Erythroblast (primary cell): ENCODE results near the gene FAM135A.

ENCODE experiments used
- DNase-seq, 2 experiments: peaks; one replicate each; lab custom pipeline; 2025; lab: John Stamatoyannopoulos, UW
- GATA1 ChIP-seq: IDR thresholded peaks from 2 replicates; pipeline ENCODE4 v1.6.1; 2011; ENCODE audit warnings: low read depth, mild to moderate bottlenecking, control low read depth, low read length, moderate library complexity
- POLR2A ChIP-seq: IDR thresholded peaks from 2 replicates; pipeline ENCODE4 v1.6.1; 2011; ENCODE audit warnings: mild to moderate bottlenecking, low read length

The FAM135A gene

DNA sequence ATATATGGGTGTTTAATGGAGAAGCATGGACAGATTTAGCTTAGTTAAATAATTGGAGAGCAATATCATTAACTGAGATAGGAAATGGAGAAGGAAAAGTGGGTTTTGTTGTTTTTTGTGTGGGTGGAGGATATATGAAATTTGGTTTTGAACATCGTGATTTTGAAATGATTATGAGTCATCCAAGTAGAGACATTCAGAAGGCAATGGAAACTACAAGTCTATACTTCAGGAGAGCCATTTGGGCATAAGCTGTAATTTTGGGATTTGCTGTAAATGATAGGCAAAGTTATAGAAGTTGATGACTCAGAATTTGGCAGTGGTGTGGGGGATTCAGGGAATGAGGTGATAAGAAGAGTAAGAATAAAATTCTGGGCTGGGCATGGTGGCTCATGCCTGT, 27.4 kb upstream of the FAM135A start:
- DNase-seq: no peak
- TF ChIP-seq POLR2A (no peak), GATA1 (no peak)

GRCh38 chr6:70388814-70389213, 24.5 kb upstream of the FAM135A start:
- no peak for TF ChIP-seq POLR2A

DNA sequence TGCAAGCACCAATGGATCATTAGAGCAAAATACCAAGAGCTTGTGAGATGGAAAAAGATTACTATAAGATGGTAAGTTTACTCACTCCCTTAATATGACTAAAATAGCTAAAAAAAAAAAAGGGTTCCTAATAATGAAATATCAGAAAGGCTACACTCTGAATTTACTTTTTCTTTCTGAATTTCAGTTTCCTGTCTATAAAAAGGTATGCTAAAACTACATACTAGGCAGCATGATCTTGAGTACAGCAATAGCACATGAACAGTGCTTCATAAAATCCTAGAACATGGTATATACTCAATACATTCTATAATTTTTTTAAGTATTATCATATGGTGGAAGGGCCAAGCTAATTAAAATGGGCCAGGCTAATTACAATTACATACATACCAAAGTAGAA, 24.0 kb upstream of the FAM135A start:
- no peak for TF ChIP-seq GATA1
- TF ChIP-seq POLR2A: no peak

More at GRCh38 chr6:70388814-70389213, 24.5 kb upstream of the FAM135A start:
- DNase-seq: no peak

DNA sequence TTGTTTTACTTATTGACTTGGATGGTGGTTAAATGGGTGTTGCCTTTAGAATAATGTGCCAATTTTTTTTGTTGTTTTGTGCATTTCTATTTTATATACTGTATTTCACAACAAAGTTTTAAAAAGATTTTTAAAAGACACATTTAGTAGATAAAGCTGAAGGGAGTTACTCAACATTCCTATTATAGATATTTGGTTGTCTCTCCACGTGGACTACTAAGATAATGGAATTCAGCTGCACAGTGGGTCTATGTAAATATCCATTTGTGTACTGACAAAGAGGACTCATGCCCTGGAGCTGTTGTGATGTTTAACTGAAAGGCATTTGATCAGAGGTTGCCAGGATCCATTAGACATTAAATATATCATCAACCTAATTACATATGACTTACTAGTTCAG, 23.2 kb upstream of the FAM135A start:
- DNase-seq: no peak
- TF ChIP-seq POLR2A (no peak), GATA1 (no peak)

More for the DNA sequence above, 24.0 kb upstream of the FAM135A start:
- DNase-seq: no peak

DNA sequence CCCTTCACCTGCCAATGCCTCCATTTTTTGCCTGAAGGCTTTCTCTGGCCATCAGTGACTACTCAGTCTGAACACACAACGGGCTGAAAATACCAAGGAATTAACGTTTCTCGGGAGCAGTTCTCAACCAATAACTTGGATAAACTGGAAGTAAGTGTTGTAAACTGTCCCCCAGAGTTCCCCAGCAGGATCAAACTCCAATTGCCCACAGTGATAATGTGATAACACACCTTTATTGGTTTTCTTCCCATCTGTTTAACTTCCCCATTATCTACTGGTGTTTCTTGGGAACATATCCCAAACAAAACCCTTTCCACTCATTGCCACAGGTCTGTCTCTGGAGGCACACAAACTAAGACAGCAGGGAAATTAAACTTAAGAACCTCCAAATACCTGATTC, 21.8 kb upstream of the FAM135A start:
- TF ChIP-seq POLR2A (no peak), GATA1 (no peak)
- no peak for DNase-seq

DNA sequence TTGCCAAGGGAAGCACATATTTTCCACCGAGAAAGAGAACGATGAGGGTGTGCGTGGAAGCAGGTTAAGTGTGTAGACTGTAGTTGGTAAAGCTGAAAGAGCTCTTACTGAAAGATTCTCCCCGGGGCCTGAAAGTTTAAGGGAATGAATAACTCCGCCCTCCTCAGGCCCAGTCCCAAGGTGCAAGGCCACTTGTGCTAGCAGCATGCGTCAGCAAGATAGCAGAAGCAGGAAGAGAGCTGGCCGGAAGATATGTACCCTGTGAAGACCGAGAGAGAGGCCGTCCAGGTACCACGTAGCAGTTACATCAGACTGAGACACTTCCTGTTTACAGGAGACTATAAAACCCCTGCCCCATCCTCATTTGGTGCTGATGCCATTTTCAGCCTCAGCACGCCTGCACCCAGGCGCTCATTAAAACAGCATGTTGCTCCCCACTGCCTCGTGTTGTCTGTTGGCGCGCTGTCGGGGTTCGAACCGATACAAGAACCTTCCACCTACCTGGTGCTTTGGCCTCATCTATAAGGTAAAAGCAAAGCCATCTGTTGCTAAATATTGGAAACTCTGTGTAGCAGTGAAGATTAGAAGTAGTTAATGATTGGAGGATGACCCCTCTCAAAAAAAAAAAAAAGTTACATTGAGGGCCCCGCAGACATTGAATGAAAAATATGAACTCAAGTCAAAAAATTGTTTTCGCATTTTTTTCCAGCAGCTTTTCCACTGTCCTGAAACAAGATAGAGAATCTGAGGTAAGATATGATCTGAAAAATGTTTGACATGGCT, 18.6 kb upstream of the FAM135A start:
- TF ChIP-seq POLR2A (no peak), GATA1 (no peak)
- DNase-seq: no peak

- DNase-seq: no peak
- TF ChIP-seq POLR2A: no peak
- TF ChIP-seq GATA1: no peak
These were observed 18.0 kb upstream of the FAM135A start for GRCh38 chr6:70395301-70395672.

- DNase-seq: no peak
- TF ChIP-seq POLR2A (no peak), GATA1 (no peak)
These were observed 17.1 kb upstream of the FAM135A start for GRCh38 chr6:70396163-70396562.

DNA sequence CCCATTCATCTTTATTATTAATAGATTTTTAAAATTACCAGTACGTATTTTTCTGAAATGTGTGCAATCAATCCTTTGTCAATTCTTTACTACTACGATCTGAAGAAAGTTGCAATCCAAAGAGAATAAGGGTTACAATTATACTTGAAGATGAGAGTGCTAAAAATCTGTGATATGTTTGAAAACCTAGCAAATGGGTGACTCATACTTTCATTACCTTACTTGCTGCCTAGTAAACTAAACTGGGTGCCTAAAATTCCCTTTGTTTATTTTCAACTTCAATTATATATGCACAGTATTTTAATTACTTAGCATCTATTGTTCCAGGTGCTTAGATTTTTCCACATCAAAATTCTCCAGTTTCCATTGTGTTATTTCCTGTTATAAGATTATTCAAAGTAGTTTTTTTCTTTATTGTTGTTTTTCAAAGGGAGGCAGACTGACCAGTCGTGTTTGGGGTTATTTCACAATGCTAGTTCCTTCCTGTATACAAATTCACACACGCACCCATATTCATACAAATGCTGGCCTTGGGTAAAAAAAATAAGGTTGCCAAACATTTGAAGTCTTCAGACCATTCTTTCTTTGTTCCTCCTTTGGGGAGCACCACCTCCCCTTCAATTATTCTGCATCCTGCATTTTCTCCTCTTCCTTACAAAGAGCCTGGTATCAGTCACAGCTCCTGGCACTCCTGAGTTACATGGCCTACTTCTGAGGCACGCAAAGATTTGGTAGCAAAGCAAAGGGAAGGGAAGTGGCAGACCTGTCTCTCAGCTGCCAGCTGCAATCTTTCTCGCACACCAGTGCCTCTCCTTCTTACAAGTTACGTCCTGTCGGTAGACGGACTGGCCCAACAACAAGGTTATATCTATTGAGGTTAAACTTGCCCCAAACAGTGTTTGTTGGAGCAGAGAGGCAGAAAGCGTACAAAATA, 16.2 kb upstream of the FAM135A start:
- no peak for TF ChIP-seq POLR2A
- no peak for TF ChIP-seq GATA1
- DNase-seq: no peak

- TF ChIP-seq GATA1 (no peak), POLR2A (no peak)
- DNase-seq: peak in 1 of 2 experiments; percentile 17
These were observed 14.3 kb upstream of the FAM135A start for GRCh38 chr6:70398783-70399728.

GRCh38 chr6:70404658-70405057, 8.7 kb upstream of the FAM135A start:
- TF ChIP-seq POLR2A (no peak), GATA1 (no peak)
- no peak for DNase-seq

- no peak for DNase-seq
- no peak for TF ChIP-seq GATA1
- no peak for TF ChIP-seq POLR2A
These were observed 4.1 kb upstream of the FAM135A start for GRCh38 chr6:70409216-70409615.
